SU-DHL-6 (cell line): ENCODE measurements around the gene XRCC4.

ENCODE experiments used
- H2AFZ ChIP-seq: fragments of 200-600 bp; sonication (generic); 2 replicates; pipeline ENCODE4 v1.6.1; 2014; ENCODE audit warnings: low read depth, mild to moderate bottlenecking, moderate library complexity, mixed read lengths, antibody characterized with exemption, low read length; ENCODE audit not compliant: severe bottlenecking
- H3F3A ChIP-seq: fragments of 200-600 bp; shearing (Covaris generic); 2 replicates; pipeline ENCODE4 v1.6.0; 2016; ENCODE audit warnings: antibody characterized with exemption, mild to moderate bottlenecking; ENCODE audit not compliant: insufficient read depth
- H3K27ac ChIP-seq: fragments of 200-600 bp; sonication (generic); 2 replicates; pipeline ENCODE4 v1.5.1; 2016; ENCODE audit warnings: low read depth, mild to moderate bottlenecking, low read length, moderate library complexity, mixed read lengths
- H3K27me3 ChIP-seq: fragments of 200-600 bp; sonication (generic), shearing (Covaris generic); 2 replicates; pipeline ENCODE4 v1.6.0; 2014; ENCODE audit warnings: mild to moderate bottlenecking, low read length
- H3K36me3 ChIP-seq: fragments of 200-600 bp; sonication (generic); 2 replicates; pipeline ENCODE4 v1.6.1; 2014; ENCODE audit warnings: mild to moderate bottlenecking, low read length, mixed read lengths
- H3K4me2 ChIP-seq: fragments of 300-600, 200-600 bp; shearing (Covaris generic), sonication (generic); 2 replicates; pipeline ENCODE4 v1.6.0; 2014; ENCODE audit warnings: low read length, low read depth, mild to moderate bottlenecking; ENCODE audit not compliant: poor library complexity, severe bottlenecking
- H3K4me3 ChIP-seq: fragments of 200-600 bp; sonication (generic); 2 replicates; pipeline ENCODE4 v1.5.1; 2014; ENCODE audit warnings: antibody characterized with exemption, low read length, mild to moderate bottlenecking, mixed read lengths; ENCODE audit not compliant: insufficient read depth, poor library complexity, severe bottlenecking
- H3K79me2 ChIP-seq: fragments of 200-600 bp; sonication (generic); 2 replicates; pipeline ENCODE4 v1.6.1; 2014; ENCODE audit warnings: mild to moderate bottlenecking, low read length, moderate library complexity; ENCODE audit not compliant: insufficient read depth
- H3K9ac ChIP-seq: fragments of 200-600 bp; sonication (generic); 2 replicates; pipeline ENCODE4 v1.7.0; 2014; ENCODE audit warnings: mild to moderate bottlenecking, low read length
- H3K9me2 ChIP-seq: fragments of 200-600 bp; sonication (generic); replicated peaks from 2 replicates; pipeline ENCODE4 v1.6.1; 2014; ENCODE audit warnings: low read length; ENCODE audit not compliant: insufficient read depth
- H3K9me3 ChIP-seq: fragments of 200-600 bp; sonication (generic); 2 replicates; pipeline ENCODE4 v1.6.1; 2014; ENCODE audit warnings: low read length, mixed read lengths; ENCODE audit not compliant: insufficient read depth
- H4K20me1 ChIP-seq: fragments of 200-600 bp; sonication (generic); 2 replicates; pipeline ENCODE4 v1.6.1; 2014; ENCODE audit warnings: low read depth, mild to moderate bottlenecking, antibody characterized with exemption, low read length, moderate library complexity, mixed read lengths
- EZH2phosphoT487 ChIP-seq: fragments of 200-600 bp; sonication (generic), shearing (Covaris generic); conservative IDR thresholded peaks from 2 replicates; pipeline ENCODE4 v1.6.1; 2018; ENCODE audit warnings: mild to moderate bottlenecking, antibody characterized with exemption, low read length, moderate library complexity, mixed read lengths
- TF ChIP-seq, protein P1 (sequence below): fragments of 200-600 bp; sonication (generic); IDR thresholded peaks from one replicate; pipeline ENCODE4 v1.5.1; 2017; ENCODE audit warnings: antibody characterized with exemption, mild to moderate bottlenecking, low read length, moderate library complexity; ENCODE audit not compliant: insufficient read depth, poor library complexity, severe bottlenecking

Gene XRCC4

DNA sequence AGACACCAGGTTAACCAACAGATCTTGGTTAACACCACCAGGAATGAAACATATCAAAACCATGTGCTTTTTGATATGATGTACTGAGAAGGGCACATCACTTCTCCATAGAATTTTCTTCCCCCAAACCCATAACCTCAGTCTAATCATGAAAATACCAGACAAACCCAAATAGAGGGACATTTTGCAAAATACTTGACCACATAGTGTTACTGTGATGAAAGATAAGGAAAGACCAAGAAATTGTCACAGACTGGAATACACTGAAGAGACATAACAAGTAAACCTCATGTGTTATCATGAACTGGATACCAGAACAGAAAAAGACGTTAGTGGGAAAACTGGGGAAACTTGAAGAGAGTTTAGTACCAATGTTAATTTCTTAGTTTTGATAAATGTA, 319.3 kb downstream of the XRCC4 start:
- Histone ChIP-seq H3K79me2 (no peaks in the 10 kb centered on the region), H3K9me3 (no peaks in the 10 kb centered on the region), H3K4me2 (no peak overlapping the region), H3K27ac (no peak overlapping the region), H3K9me2 (no peaks in the 10 kb centered on the region), H3K4me3 (no peak overlapping the region), H3K27me3 (no peaks in the 10 kb centered on the region), H3F3A (no peaks in the 10 kb centered on the region), H2AFZ (no peak overlapping the region), H4K20me1 (no peaks in the 10 kb centered on the region), H3K36me3 (no peaks in the 10 kb centered on the region), H3K9ac (no peak overlapping the region)
- TF ChIP-seq, protein P1, sequence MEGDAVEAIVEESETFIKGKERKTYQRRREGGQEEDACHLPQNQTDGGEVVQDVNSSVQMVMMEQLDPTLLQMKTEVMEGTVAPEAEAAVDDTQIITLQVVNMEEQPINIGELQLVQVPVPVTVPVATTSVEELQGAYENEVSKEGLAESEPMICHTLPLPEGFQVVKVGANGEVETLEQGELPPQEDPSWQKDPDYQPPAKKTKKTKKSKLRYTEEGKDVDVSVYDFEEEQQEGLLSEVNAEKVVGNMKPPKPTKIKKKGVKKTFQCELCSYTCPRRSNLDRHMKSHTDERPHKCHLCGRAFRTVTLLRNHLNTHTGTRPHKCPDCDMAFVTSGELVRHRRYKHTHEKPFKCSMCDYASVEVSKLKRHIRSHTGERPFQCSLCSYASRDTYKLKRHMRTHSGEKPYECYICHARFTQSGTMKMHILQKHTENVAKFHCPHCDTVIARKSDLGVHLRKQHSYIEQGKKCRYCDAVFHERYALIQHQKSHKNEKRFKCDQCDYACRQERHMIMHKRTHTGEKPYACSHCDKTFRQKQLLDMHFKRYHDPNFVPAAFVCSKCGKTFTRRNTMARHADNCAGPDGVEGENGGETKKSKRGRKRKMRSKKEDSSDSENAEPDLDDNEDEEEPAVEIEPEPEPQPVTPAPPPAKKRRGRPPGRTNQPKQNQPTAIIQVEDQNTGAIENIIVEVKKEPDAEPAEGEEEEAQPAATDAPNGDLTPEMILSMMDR, result no peak
- TF ChIP-seq EZH2phosphoT487, result no peak

DNA sequence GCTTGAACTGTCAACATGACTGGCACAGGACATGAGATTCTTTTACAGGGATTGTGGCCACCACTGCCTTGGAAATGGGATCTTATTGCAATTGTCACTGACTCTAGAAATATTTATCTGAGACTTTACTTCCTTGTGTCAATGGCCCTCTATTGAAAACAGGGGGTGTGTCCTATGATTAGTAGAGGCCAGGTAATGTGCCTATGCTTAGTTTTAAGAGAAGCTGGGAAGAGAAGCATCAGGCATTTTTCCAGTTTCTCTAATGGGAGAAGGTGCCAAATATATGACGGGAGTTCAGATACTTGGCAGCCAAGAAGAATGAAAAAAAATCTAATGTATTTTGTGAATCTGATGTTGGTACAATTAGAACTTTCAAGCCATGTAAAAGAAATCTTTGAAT, 320.3 kb downstream of the XRCC4 start:
- no peaks in the 10 kb centered on the region for H3K36me3 ChIP-seq
- TF ChIP-seq, protein P1, result no peak
- TF ChIP-seq EZH2phosphoT487, result no peak
- H3K4me3 ChIP-seq, result no peak overlapping the region
- no peaks in the 10 kb centered on the region for H3K9me2 ChIP-seq
- no peaks in the 10 kb centered on the region for H3K79me2 ChIP-seq
- H4K20me1 ChIP-seq, result no peaks in the 10 kb centered on the region
- H3K9ac ChIP-seq, result no peak overlapping the region
- no peaks in the 10 kb centered on the region for H3F3A ChIP-seq
- H3K27me3 ChIP-seq, result no peaks in the 10 kb centered on the region
- no peak overlapping the region for H3K4me2 ChIP-seq
- H3K27ac ChIP-seq, result no peak overlapping the region
- H3K9me3 ChIP-seq, result no peaks in the 10 kb centered on the region
- H2AFZ ChIP-seq, result no peak overlapping the region

GRCh38 chr5:83400241-83400640, 322.9 kb downstream of the XRCC4 start:
- H3K9ac ChIP-seq, result no peak overlapping the region
- H3K27me3 ChIP-seq, result no peaks in the 10 kb centered on the region
- H3K4me2 ChIP-seq, result no peak overlapping the region
- TF ChIP-seq EZH2phosphoT487, result no peak
- TF ChIP-seq, protein P1, result no peak
- no peak overlapping the region for H3K4me3 ChIP-seq
- H4K20me1 ChIP-seq, result no peaks in the 10 kb centered on the region
- no peak overlapping the region for H2AFZ ChIP-seq
- H3F3A ChIP-seq, result no peaks in the 10 kb centered on the region
- no peaks in the 10 kb centered on the region for H3K9me2 ChIP-seq
- H3K79me2 ChIP-seq, result no peaks in the 10 kb centered on the region
- no peaks in the 10 kb centered on the region for H3K9me3 ChIP-seq
- H3K36me3 ChIP-seq, result no peaks in the 10 kb centered on the region
- no peak overlapping the region for H3K27ac ChIP-seq

DNA sequence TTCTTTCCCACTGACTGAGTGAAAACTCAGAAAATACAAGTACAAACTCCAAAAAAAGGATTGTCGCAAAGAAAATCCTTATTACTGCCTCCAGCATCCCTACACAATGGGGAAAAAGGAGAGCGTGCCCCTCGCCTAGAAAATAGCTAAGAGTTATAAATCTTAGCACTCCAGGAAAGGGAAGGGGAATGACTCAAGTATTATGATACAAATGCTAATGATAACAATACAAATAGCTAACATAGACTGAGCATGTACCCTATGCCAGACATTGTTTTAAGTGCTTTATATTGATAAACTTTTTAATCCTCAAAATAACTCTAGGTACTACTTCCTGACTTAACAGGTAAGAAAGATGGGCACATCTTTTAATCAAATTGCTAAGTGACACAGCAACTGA, 323.4 kb downstream of the XRCC4 start:
- H3K9ac ChIP-seq, result no peak overlapping the region
- H3K9me3 ChIP-seq, result no peaks in the 10 kb centered on the region
- no peaks in the 10 kb centered on the region for H4K20me1 ChIP-seq
- no peak overlapping the region for H2AFZ ChIP-seq
- no peak overlapping the region for H3K27ac ChIP-seq
- H3K4me3 ChIP-seq, result no peak overlapping the region
- H3K4me2 ChIP-seq, result no peak overlapping the region
- H3F3A ChIP-seq, result no peaks in the 10 kb centered on the region
- H3K9me2 ChIP-seq, result no peaks in the 10 kb centered on the region
- H3K36me3 ChIP-seq, result no peaks in the 10 kb centered on the region
- TF ChIP-seq, protein P1, result no peak
- TF ChIP-seq EZH2phosphoT487, result no peak
- no peaks in the 10 kb centered on the region for H3K27me3 ChIP-seq
- no peaks in the 10 kb centered on the region for H3K79me2 ChIP-seq
